Liver (tissue), 3 donors: Measurements from ENCODE around the gene PGC.

Experiments
- GABPA ChIP-seq, 2 donors: IDR thresholded peaks in 1 of 2; conservative IDR thresholded peaks in 1 of 2; 2 replicates each; pipeline ENCODE4 v1.6.1; 2016; ENCODE audit warnings: antibody characterized with exemption in 2 of 2, mild to moderate bottlenecking in 1 of 2, moderate library complexity in 1 of 2
- HNF4A ChIP-seq, 2 donors: conservative IDR thresholded peaks; 2 replicates each; pipeline ENCODE4 v1.6.1; 2016; ENCODE audit warnings: antibody characterized with exemption in 2 of 2, mild to moderate bottlenecking in 2 of 2
- RXRA ChIP-seq, 2 donors: IDR thresholded peaks; 2 replicates each; pipeline ENCODE4 v1.6.1; 2017 to 2018; ENCODE audit warnings: antibody characterized with exemption in 2 of 2, mild to moderate bottlenecking in 1 of 2
- YY1 ChIP-seq: IDR thresholded peaks from 2 replicates; pipeline ENCODE4 v1.6.1; 2016; ENCODE audit warnings: antibody characterized with exemption, mild to moderate bottlenecking
- TF ChIP-seq, protein P1 (sequence below): fragments of 150-350 bp; IDR thresholded peaks from 2 replicates; pipeline ENCODE4 v1.5.1; 2017; ENCODE audit warnings: improper control_type of control experiment, low read depth, low read length; ENCODE audit not compliant: missing input control
- TF ChIP-seq, protein P2 (sequence below): IDR thresholded peaks from 2 replicates; pipeline ENCODE4 v1.6.1; 2016; ENCODE audit warnings: antibody characterized with exemption
- TF ChIP-seq, protein P3 (sequence below): IDR thresholded peaks from 2 replicates; pipeline ENCODE4 v1.6.1; 2016; ENCODE audit warnings: antibody characterized with exemption, mild to moderate bottlenecking
- TF ChIP-seq, protein P4 (sequence below): IDR thresholded peaks from 2 replicates; pipeline ENCODE4 v1.6.1; 2016; ENCODE audit warnings: antibody characterized with exemption
- donor health status: healthy.
- donor health status: healthy.

DNA sequence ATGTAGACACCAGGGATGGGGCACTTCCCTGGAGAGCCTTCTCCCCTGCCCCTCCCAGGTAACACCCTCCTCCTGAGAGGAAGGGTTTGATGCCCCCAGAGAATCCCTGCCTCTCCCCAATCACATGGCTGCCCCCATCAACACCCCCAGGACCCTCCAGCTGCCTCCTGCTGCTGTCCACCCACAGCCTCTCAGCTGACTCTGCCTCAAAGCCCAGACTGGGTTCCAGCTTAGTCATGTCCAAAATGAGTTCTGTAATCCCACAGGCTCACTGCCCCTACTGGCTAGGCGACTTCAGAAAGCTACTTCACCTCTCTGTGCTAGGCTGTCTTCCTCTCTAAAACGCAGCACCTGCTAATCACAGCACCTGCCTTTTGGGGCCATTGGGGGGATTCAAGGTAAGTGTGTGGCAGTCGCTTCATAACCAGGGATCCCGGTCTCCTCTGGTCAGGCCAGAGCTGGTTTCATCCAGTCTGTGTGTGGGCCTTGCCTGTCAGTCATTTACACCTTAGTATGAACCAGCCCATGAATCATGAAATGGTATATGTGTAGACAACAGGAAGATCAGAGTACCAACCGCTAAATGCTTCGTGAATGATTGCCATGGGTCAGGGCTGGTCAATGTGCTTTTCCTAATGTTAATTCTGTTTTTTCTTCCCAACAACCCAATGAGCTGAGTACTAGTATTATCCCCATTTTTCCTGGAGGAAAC, 52.2 kb downstream of the PGC start:
- TF ChIP-seq, protein P1, sequence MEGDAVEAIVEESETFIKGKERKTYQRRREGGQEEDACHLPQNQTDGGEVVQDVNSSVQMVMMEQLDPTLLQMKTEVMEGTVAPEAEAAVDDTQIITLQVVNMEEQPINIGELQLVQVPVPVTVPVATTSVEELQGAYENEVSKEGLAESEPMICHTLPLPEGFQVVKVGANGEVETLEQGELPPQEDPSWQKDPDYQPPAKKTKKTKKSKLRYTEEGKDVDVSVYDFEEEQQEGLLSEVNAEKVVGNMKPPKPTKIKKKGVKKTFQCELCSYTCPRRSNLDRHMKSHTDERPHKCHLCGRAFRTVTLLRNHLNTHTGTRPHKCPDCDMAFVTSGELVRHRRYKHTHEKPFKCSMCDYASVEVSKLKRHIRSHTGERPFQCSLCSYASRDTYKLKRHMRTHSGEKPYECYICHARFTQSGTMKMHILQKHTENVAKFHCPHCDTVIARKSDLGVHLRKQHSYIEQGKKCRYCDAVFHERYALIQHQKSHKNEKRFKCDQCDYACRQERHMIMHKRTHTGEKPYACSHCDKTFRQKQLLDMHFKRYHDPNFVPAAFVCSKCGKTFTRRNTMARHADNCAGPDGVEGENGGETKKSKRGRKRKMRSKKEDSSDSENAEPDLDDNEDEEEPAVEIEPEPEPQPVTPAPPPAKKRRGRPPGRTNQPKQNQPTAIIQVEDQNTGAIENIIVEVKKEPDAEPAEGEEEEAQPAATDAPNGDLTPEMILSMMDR = no peak
- TF ChIP-seq GABPA (IDR thresholded peaks at IDR 0.05 in 1 of 2, conservative IDR thresholded peaks at IDR 0.05 in 1 of 2) (no peak), HNF4A (conservative IDR thresholded peaks at IDR 0.05) (no peak), YY1 (no peak), RXRA (IDR thresholded peaks at IDR 0.05) (no peak)
- TF ChIP-seq, protein P2, sequence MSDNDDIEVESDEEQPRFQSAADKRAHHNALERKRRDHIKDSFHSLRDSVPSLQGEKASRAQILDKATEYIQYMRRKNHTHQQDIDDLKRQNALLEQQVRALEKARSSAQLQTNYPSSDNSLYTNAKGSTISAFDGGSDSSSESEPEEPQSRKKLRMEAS = no peak
- TF ChIP-seq, protein P3, sequence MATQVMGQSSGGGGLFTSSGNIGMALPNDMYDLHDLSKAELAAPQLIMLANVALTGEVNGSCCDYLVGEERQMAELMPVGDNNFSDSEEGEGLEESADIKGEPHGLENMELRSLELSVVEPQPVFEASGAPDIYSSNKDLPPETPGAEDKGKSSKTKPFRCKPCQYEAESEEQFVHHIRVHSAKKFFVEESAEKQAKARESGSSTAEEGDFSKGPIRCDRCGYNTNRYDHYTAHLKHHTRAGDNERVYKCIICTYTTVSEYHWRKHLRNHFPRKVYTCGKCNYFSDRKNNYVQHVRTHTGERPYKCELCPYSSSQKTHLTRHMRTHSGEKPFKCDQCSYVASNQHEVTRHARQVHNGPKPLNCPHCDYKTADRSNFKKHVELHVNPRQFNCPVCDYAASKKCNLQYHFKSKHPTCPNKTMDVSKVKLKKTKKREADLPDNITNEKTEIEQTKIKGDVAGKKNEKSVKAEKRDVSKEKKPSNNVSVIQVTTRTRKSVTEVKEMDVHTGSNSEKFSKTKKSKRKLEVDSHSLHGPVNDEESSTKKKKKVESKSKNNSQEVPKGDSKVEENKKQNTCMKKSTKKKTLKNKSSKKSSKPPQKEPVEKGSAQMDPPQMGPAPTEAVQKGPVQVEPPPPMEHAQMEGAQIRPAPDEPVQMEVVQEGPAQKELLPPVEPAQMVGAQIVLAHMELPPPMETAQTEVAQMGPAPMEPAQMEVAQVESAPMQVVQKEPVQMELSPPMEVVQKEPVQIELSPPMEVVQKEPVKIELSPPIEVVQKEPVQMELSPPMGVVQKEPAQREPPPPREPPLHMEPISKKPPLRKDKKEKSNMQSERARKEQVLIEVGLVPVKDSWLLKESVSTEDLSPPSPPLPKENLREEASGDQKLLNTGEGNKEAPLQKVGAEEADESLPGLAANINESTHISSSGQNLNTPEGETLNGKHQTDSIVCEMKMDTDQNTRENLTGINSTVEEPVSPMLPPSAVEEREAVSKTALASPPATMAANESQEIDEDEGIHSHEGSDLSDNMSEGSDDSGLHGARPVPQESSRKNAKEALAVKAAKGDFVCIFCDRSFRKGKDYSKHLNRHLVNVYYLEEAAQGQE = no peak
- TF ChIP-seq, protein P4, sequence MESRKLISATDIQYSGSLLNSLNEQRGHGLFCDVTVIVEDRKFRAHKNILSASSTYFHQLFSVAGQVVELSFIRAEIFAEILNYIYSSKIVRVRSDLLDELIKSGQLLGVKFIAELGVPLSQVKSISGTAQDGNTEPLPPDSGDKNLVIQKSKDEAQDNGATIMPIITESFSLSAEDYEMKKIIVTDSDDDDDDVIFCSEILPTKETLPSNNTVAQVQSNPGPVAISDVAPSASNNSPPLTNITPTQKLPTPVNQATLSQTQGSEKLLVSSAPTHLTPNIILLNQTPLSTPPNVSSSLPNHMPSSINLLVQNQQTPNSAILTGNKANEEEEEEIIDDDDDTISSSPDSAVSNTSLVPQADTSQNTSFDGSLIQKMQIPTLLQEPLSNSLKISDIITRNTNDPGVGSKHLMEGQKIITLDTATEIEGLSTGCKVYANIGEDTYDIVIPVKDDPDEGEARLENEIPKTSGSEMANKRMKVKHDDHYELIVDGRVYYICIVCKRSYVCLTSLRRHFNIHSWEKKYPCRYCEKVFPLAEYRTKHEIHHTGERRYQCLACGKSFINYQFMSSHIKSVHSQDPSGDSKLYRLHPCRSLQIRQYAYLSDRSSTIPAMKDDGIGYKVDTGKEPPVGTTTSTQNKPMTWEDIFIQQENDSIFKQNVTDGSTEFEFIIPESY = no peak
